ENCODE data around the gene SLC34A1. TPM values are rescaled to one million over a fixed set of nuclear protein-coding genes. Genes with fewer than 3 reads are reported as not detected.

The SLC34A1 gene
- total and polyA plus RNA-seq, 2 donors from 2014 or later = 0.91 to 211 TPM

GRCh38 chr5:177427211-177427822 lies 43.1 kb downstream of the SLC34A1 start:
- Histone ChIP-seq H3K27ac (ENCODE audit: low read depth in 2 of 2, low read length in 2 of 2) (peak overlapping the region in 1 of 2 donors; percentile 80), H3K9me3 (ENCODE audit: control insufficient read depth in 2 of 3, insufficient read depth in 1 of 3, low read length in 3 of 3) (no peaks in the 10 kb centered on the region), H3K36me3 (ENCODE audit: control insufficient read depth in 2 of 3, insufficient read depth in 3 of 3, low read length in 3 of 3) (peaks cover 0 to 2% (median 0%) of the 10 kb centered on the region in 3 donors), H3K27me3 (ENCODE audit: control insufficient read depth, insufficient read depth, low read length) (no peaks in the 10 kb centered on the region), H3K9ac (ENCODE audit: low read length in 3 of 3) (peak overlapping the region; percentile 42 to 93 (median 50)), H3K4me1 (ENCODE audit: control insufficient read depth in 2 of 3, insufficient read depth in 2 of 3, low read depth in 1 of 3, low read length in 3 of 3) (peaks cover 3 to 17% (median 16%) of the 10 kb centered on the region in 3 donors), H3K4me3 (ENCODE audit: low read length in 3 of 3) (peak overlapping the region; percentile 53 to 80 (median 69))
- FAIRE-seq = no peak
- DNase-seq = no peak
- TF ChIP-seq, protein P1, sequence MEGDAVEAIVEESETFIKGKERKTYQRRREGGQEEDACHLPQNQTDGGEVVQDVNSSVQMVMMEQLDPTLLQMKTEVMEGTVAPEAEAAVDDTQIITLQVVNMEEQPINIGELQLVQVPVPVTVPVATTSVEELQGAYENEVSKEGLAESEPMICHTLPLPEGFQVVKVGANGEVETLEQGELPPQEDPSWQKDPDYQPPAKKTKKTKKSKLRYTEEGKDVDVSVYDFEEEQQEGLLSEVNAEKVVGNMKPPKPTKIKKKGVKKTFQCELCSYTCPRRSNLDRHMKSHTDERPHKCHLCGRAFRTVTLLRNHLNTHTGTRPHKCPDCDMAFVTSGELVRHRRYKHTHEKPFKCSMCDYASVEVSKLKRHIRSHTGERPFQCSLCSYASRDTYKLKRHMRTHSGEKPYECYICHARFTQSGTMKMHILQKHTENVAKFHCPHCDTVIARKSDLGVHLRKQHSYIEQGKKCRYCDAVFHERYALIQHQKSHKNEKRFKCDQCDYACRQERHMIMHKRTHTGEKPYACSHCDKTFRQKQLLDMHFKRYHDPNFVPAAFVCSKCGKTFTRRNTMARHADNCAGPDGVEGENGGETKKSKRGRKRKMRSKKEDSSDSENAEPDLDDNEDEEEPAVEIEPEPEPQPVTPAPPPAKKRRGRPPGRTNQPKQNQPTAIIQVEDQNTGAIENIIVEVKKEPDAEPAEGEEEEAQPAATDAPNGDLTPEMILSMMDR (IDR thresholded peaks at IDR 0.05; ENCODE audit: borderline replicate concordance, extremely low read depth, insufficient read depth) = no peak
- intact Hi-C loops (cut with DNase I) = no loop called here

DNA sequence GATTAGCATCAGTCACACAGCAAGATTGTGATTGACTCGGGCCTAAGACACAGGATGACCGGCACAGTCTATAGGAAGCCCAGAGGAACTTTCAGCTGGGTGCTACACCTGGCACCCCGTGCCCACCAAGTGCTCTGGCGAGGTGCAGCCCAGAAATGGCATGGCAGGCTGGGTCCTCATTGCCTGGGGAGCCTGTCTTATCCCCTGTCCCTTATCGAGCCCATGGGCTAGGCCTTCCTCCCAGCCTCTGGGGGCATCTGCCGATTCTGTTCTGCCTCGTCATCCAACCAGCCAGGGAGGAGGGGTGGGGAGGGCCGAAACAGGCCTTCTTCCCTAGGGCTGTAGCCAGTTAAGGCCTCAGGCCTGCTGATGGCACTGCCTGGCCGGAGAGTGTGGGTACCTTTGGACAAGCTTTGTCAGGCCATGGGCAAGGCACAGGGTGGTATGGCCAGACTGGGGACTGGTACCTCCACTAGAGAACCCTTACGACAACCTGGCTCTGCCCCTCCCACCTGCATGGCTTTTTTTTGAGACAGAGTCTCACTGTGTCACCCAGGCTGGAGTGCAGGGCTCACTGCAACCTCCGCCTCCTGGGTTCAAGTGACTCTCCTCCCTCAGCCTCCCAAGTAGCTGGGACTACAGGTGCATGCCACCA lies 43.8 kb downstream of the SLC34A1 start:
- TF ChIP-seq, protein P1 (IDR thresholded peaks at IDR 0.05; ENCODE audit: borderline replicate concordance, extremely low read depth, insufficient read depth) = no peak
- Histone ChIP-seq H3K4me1 (ENCODE audit: control insufficient read depth in 2 of 3, insufficient read depth in 2 of 3, low read depth in 1 of 3, low read length in 3 of 3) (peaks cover 3 to 17% (median 16%) of the 10 kb centered on the region in 3 donors), H3K27ac (ENCODE audit: low read depth in 2 of 2, low read length in 2 of 2) (no peak overlapping the region), H3K4me3 (ENCODE audit: low read length in 3 of 3) (peak overlapping the region; percentile 53 to 80 (median 69)), H3K36me3 (ENCODE audit: control insufficient read depth in 2 of 3, insufficient read depth in 3 of 3, low read length in 3 of 3) (peaks cover 0 to 2% (median 0%) of the 10 kb centered on the region in 3 donors), H3K27me3 (ENCODE audit: control insufficient read depth, insufficient read depth, low read length) (no peaks in the 10 kb centered on the region), H3K9me3 (ENCODE audit: control insufficient read depth in 2 of 3, insufficient read depth in 1 of 3, low read length in 3 of 3) (no peaks in the 10 kb centered on the region), H3K9ac (ENCODE audit: low read length in 3 of 3) (peak overlapping the region in 1 of 3 donors; percentile 93)
- intact Hi-C loops (cut with DNase I) = no loop called here
- DNase-seq (peak in 1 of 5 donors; percentile 54), FAIRE-seq (no peak)

GRCh38 chr5:177428574-177429217 lies 44.5 kb downstream of the SLC34A1 start:
- H3K27ac ChIP-seq (ENCODE audit: low read depth in 2 of 2, low read length in 2 of 2) = no peak overlapping the region
- intact Hi-C loops (cut with DNase I) = no loop called here
- no peak for DNase-seq
- TF ChIP-seq, protein P1 (IDR thresholded peaks at IDR 0.05; ENCODE audit: borderline replicate concordance, extremely low read depth, insufficient read depth) = no peak
- no peaks in the 10 kb centered on the region for H3K9me3 ChIP-seq (ENCODE audit: control insufficient read depth in 2 of 3, insufficient read depth in 1 of 3, low read length in 3 of 3)
- FAIRE-seq = no peak
- no peaks in the 10 kb centered on the region for H3K27me3 ChIP-seq (ENCODE audit: control insufficient read depth, insufficient read depth, low read length)
- H3K36me3 ChIP-seq (ENCODE audit: control insufficient read depth in 2 of 3, insufficient read depth in 3 of 3, low read length in 3 of 3) = peaks cover 0 to 2% (median 0%) of the 10 kb centered on the region in 3 donors
- H3K4me1 ChIP-seq (ENCODE audit: control insufficient read depth in 2 of 3, insufficient read depth in 2 of 3, low read depth in 1 of 3, low read length in 3 of 3) = peaks cover 3 to 17% (median 16%) of the 10 kb centered on the region in 3 donors
- H3K4me3 ChIP-seq (ENCODE audit: low read length in 3 of 3) = no peak overlapping the region
- no peak overlapping the region for H3K9ac ChIP-seq (ENCODE audit: low read length in 3 of 3)

Measured in kidney (tissue), 14 donors.